Measurements from ENCODE around the gene ABI2. TPM values are rescaled to one million over a fixed set of nuclear protein-coding genes. Genes with fewer than 3 reads are reported as not detected.
A peak's percentile ranks its signal among the peaks of the same experiment; 100 is the strongest.

ABI2 gene
- total and polyA plus RNA-seq, 12 donors = 10.2 to 61.2 (median 33.7) TPM

GRCh38 chr2:203346612-203347011, 18.4 kb downstream of the ABI2 start:
- intact Hi-C loops (cut with DNase I) = no loop called here

GRCh38 chr2:203347375-203347774, 19.2 kb downstream of the ABI2 start:
- Histone ChIP-seq H3K27me3 (no peaks in the 10 kb centered on the region), H3K9me3 (replicated peaks in 1 of 3) (no peaks in the 10 kb centered on the region), H3K4me3 (no peak overlapping the region), H3K36me3 (replicated peaks in 1 of 2) (no peaks in the 10 kb centered on the region), H3K4me1 (replicated peaks in 1 of 2) (no peaks in the 10 kb centered on the region), H3K27ac (no peak overlapping the region)
- intact Hi-C loops (cut with DNase I) = no loop called here
- 65 to 73% (median 68%) methylated on average over 4 of the region's 4 CpGs for WGBS, 4 donors
- TF ChIP-seq POLR2A (IDR thresholded peaks at IDR 0.05) (no peak), CTCF (IDR thresholded peaks at IDR 0.05) (no peak)
- peak in 1 of 7 donors; percentile 10 for DNase-seq

More at GRCh38 chr2:203346612-203347011, 18.4 kb downstream of the ABI2 start:
- no peak for DNase-seq
- TF ChIP-seq POLR2A (IDR thresholded peaks at IDR 0.05) = no peak
- no peak for TF ChIP-seq CTCF (IDR thresholded peaks at IDR 0.05)
- Histone ChIP-seq H3K4me1 (replicated peaks in 1 of 2) (peaks cover 0 to 2% of the 10 kb centered on the region in 2 donors), H3K9me3 (replicated peaks in 1 of 3) (no peaks in the 10 kb centered on the region), H3K36me3 (replicated peaks in 1 of 2) (no peaks in the 10 kb centered on the region), H3K27ac (no peak overlapping the region), H3K4me3 (no peak overlapping the region), H3K27me3 (no peaks in the 10 kb centered on the region)
- WGBS, 4 donors = 68 to 76% (median 72%) methylated on average over 1 of the region's 1 CpG

DNA sequence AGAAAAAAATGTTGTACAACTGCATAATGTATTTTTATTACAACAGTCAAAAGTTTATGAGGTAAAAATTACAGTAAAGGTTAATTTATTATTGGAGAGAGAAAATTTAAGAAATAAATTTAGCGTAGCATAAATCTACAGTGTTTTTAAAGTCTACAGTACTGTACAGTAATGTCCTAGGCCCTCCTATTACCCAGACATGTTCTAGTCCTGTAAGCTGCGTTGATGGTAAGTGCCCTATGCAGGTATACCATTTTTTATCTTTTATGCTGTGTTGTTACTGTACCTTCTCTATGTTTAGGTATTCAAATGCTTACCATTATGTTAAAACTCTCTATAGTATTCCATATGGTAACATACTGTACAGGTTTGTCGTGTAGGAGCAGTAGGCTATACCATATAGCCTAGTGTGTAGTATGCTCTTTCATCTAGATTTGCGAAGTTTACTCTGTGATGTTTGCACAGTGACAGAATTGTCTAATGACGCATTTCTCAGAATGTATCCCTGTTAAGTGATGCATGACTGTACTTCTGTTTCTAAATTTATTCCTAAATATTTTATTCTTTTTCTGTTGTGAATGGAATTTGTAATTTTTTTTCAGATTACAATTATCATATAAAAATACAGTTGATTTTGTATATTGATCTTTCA, 24.5 kb downstream of the ABI2 start:
- TF ChIP-seq CTCF (IDR thresholded peaks at IDR 0.05) (no peak), POLR2A (IDR thresholded peaks at IDR 0.05) (no peak)
- no peaks in the 10 kb centered on the region for H3K27me3 ChIP-seq
- no peak overlapping the region for H3K4me3 ChIP-seq
- peaks cover 0 to 7% of the 10 kb centered on the region in 2 donors for H3K4me1 ChIP-seq (replicated peaks in 1 of 2)
- no peaks in the 10 kb centered on the region for H3K36me3 ChIP-seq (replicated peaks in 1 of 2)
- no peaks in the 10 kb centered on the region for H3K9me3 ChIP-seq (replicated peaks in 1 of 3)
- no peak overlapping the region for H3K27ac ChIP-seq
- 94 to 97% (median 95%) methylated on average over 5 of the region's 5 CpGs for WGBS, 4 donors
- intact Hi-C loops (cut with DNase I) = no loop called here
- DNase-seq = no peak

DNA sequence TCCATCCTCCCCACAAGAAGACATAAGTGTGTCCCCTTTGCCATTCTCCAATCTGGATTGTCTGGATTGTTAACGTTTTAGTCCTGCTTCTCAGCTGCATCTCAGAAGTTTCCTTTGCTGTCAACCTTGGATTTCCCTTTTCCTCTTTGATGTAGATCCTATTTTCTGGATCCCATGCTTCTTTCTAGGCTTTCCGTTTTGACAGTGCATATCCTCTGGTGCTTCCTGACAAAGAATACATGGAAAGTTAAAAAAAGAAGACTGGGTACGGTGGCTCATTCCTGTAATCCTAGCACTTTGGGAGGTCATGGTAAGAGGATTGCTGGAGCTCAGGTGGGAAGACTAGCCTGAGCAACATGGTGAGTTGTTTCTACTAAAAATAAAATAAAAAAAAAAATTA, 26.8 kb downstream of the ABI2 start:
- Histone ChIP-seq H3K27ac (no peak overlapping the region), H3K4me1 (replicated peaks in 1 of 2) (peaks cover 0 to 7% of the 10 kb centered on the region in 2 donors), H3K9me3 (replicated peaks in 1 of 3) (no peaks in the 10 kb centered on the region), H3K4me3 (no peak overlapping the region), H3K36me3 (replicated peaks in 1 of 2) (no peaks in the 10 kb centered on the region), H3K27me3 (no peaks in the 10 kb centered on the region)
- TF ChIP-seq POLR2A (IDR thresholded peaks at IDR 0.05) (no peak), CTCF (IDR thresholded peaks at IDR 0.05) (no peak)
- intact Hi-C loops (cut with DNase I) = no loop called here
- no peak for DNase-seq
- WGBS, 4 donors = 73 to 77% (median 75%) methylated on average over 3 of the region's 3 CpGs
